IMR-90 (cell line): ENCODE results near the gene SLC26A3. TPM values are rescaled to one million over a fixed set of nuclear protein-coding genes. Genes with fewer than 3 reads are reported as not detected.

Experiments used
- ATAC-seq: fragments of 200-7000 bp; cut with Tn5 transposase; 2 replicates; pipeline ENCODE4 v1.9.1; 2020; ENCODE audit warnings: low read depth, mild to moderate bottlenecking, moderate library complexity
- BruUV-seq: library from RNA; stranded (reverse); fragments of 400-500 nt; replicated peaks from 2 replicates; lab custom pipeline; 2021; lab: Mats Ljungman, UMichigan
- CTCF ChIA-PET: fragments of 300-600 bp; formaldehyde crosslinking; extraction: SDS; loops from one replicate; lab custom pipeline; 2021; ENCODE audit warnings: antibody characterized with exemption; lab: Yijun Ruan, JAX
- POLR2A ChIA-PET: fragments of 300-600 bp; sonication (Branson Sonifier 250); formaldehyde crosslinking; loops from one replicate; lab custom pipeline; 2022; ENCODE audit warnings: antibody characterized with exemption; ENCODE audit not compliant: unreplicated experiment; lab: Charles Lee
- DNase-seq: peaks from one replicate; pipeline ENCODE4 v3.0.0; 2013
- H2AFZ ChIP-seq: replicated peaks from 2 replicates; pipeline ENCODE3; 2013; ENCODE audit warnings: low read length, mild to moderate bottlenecking; ENCODE audit not compliant: poor library complexity
- H2AK5ac ChIP-seq: 2 replicates; pipeline ENCODE4 v1.6.1; 2013; ENCODE audit warnings: low read depth, low read length, inconsistent platforms
- H2AK9ac ChIP-seq: replicated peaks from 2 replicates; pipeline ENCODE3; 2013; ENCODE audit warnings: mild to moderate bottlenecking, low read depth, low read length, moderate library complexity; ENCODE audit not compliant: poor library complexity
- H2BK120ac ChIP-seq: 2 replicates; pipeline ENCODE4 v1.6.1; 2013; ENCODE audit warnings: low read depth, low read length, inconsistent platforms
- H2BK15ac ChIP-seq: 3 replicates; pipeline ENCODE4 v1.6.1; 2013; ENCODE audit warnings: low read depth, low read length, inconsistent platforms
- H2BK20ac ChIP-seq: 2 replicates; pipeline ENCODE4 v1.6.1; 2013; ENCODE audit warnings: low read depth, mild to moderate bottlenecking, inconsistent platforms, low read length, moderate library complexity
- H2BK5ac ChIP-seq: 2 replicates; pipeline ENCODE4 v1.6.1; 2013; ENCODE audit warnings: mild to moderate bottlenecking, low read depth, low read length, inconsistent platforms; ENCODE audit not compliant: poor library complexity, severe bottlenecking
- H3K14ac ChIP-seq: replicated peaks from 2 replicates; pipeline ENCODE4 v1.6.1; 2013; ENCODE audit warnings: low read depth, low read length, inconsistent platforms
- H3K18ac ChIP-seq: 2 replicates; pipeline ENCODE4 v1.6.1; 2013; ENCODE audit warnings: low read depth, low read length, control low read depth
- H3K23ac ChIP-seq: 2 replicates; pipeline ENCODE4 v1.6.1; 2013; ENCODE audit warnings: low read depth, low read length, inconsistent platforms
- H3K27ac ChIP-seq: 2 replicates; pipeline ENCODE4 v1.5.1; 2013; ENCODE audit warnings: mild to moderate bottlenecking, control low read depth, low read length; ENCODE audit not compliant: insufficient read depth
- H3K27me3 ChIP-seq: 2 replicates; pipeline ENCODE4 v1.6.1; 2013; ENCODE audit warnings: low read length; ENCODE audit not compliant: control insufficient read depth, insufficient read depth
- H3K36me3 ChIP-seq: 2 replicates; pipeline ENCODE4 v1.6.1; 2013; ENCODE audit warnings: low read length, mixed read lengths; ENCODE audit not compliant: control insufficient read depth, insufficient read depth
- H3K4ac ChIP-seq: 2 replicates; pipeline ENCODE4 v1.6.1; 2013; ENCODE audit warnings: low read depth, low read length, inconsistent platforms
- H3K4me1 ChIP-seq: 2 replicates; pipeline ENCODE4 v1.6.1; 2013; ENCODE audit warnings: low read length, mixed read lengths; ENCODE audit not compliant: control insufficient read depth, insufficient read depth
- H3K4me2 ChIP-seq: 2 replicates; pipeline ENCODE4 v1.6.1; 2013; ENCODE audit warnings: low read depth, mild to moderate bottlenecking, control low read depth, low read length, moderate library complexity
- H3K4me3 ChIP-seq: 2 replicates; pipeline ENCODE4 v1.5.1; 2013; ENCODE audit warnings: low read depth, mild to moderate bottlenecking, control low read depth, low read length, moderate library complexity; ENCODE audit not compliant: insufficient read depth
- H3K56ac ChIP-seq: 2 replicates; pipeline ENCODE4 v1.6.1; 2013; ENCODE audit warnings: low read length, inconsistent platforms; ENCODE audit not compliant: insufficient read depth; ENCODE audit errors: extremely low read depth
- H3K79me1 ChIP-seq, 2 experiments: 2 replicates each; pipeline ENCODE4 v1.6.1; 2013; ENCODE audit warnings: low read length in 2 of 2, inconsistent platforms in 1 of 2, low read depth in 1 of 2
- H3K9ac ChIP-seq: 2 replicates; pipeline ENCODE4 v1.6.1; 2013; ENCODE audit warnings: low read depth, low read length, control low read depth
- H3K9me1 ChIP-seq: 2 replicates; pipeline ENCODE4 v1.6.1; 2013; ENCODE audit warnings: low read length, inconsistent platforms; ENCODE audit not compliant: insufficient read depth
- H3K9me3 ChIP-seq: 2 replicates; pipeline ENCODE4 v1.6.1; 2013; ENCODE audit warnings: low read length; ENCODE audit not compliant: control insufficient read depth, insufficient read depth
- H4K20me1 ChIP-seq: 2 replicates; pipeline ENCODE4 v1.6.1; 2013; ENCODE audit warnings: low read length, inconsistent platforms; ENCODE audit not compliant: insufficient read depth
- H4K5ac ChIP-seq: 2 replicates; pipeline ENCODE4 v1.6.1; 2013; ENCODE audit warnings: mild to moderate bottlenecking, low read depth, low read length, control low read depth
- H4K8ac ChIP-seq, 2 experiments: 2 replicates each; pipeline ENCODE4 v1.6.1; 2013; ENCODE audit warnings: low read depth in 2 of 2, low read length in 2 of 2, control low read depth in 1 of 2, inconsistent platforms in 1 of 2
- H4K91ac ChIP-seq: 2 replicates; pipeline ENCODE4 v1.6.1; 2013; ENCODE audit warnings: low read depth, low read length, inconsistent platforms; ENCODE audit not compliant: insufficient read depth
- FOS ChIP-seq: fragments of 150-350 bp; IDR thresholded peaks from 2 replicates; pipeline ENCODE4 v1.6.1; 2016; ENCODE audit warnings: low read depth, low read length
- RAD21 ChIP-seq: IDR thresholded peaks from 2 replicates; pipeline ENCODE4 v1.6.1; 2012; ENCODE audit warnings: low read length, improper control_type of control experiment
- SMC3 ChIP-seq: fragments of 150-350 bp; IDR thresholded peaks from 2 replicates; pipeline ENCODE4 v1.6.1; 2016; ENCODE audit warnings: low read depth, mild to moderate bottlenecking, antibody characterized with exemption, low read length, moderate library complexity
- WGBS, 2 experiments: methylation state at CpG; one replicate each; pipeline versions ENCODE4 v1.1.5 to v1.1.7; 2013; ENCODE audit warnings: missing lambda C conversion rate in 2 of 2; ENCODE audit not compliant: insufficient read length in 1 of 2; ENCODE audit errors: extremely low coverage in 2 of 2; 5-methylcytosine and 5-hydroxymethylcytosine counted together
- dilution Hi-C: fragments of 300-500 bp; cut with HindIII; formaldehyde crosslinking; loops from one replicate; pipeline ENCODE4 v1.14.3; 2018; ENCODE audit warnings: low sequenced_read_pairs; ENCODE audit not compliant: unreplicated experiment
- in situ Hi-C: fragments of 300-500 bp; cut with MboI; formaldehyde crosslinking; loops from 3 replicates; pipeline ENCODE4 v1.14.3; 2019; ENCODE audit warnings: low sequenced_read_pairs, inconsistent platforms, mixed read lengths
- intact Hi-C: fragments of 100-400 bp; cut with micrococcal nuclease; formaldehyde crosslinking; loops from 2 replicates; pipeline ENCODE4 v1.10.0; 2022
- polyA plus RNA-seq, 3 experiments: library from polyadenylated mRNA; depleted of rRNA; stranded (reverse); fragments of >200 nt; gene quantifications; 2 replicates each; pipeline ENCODE4 v1.2.3, GENCODE V29; 2012; ENCODE audit warnings: low replicate concordance in 1 of 3
- total RNA-seq: library from RNA; depleted of rRNA; stranded (reverse); fragments of >200 nt; gene quantifications from 2 replicates; pipeline ENCODE4 v1.2.3, GENCODE V29; 2012
- TF ChIP-seq, protein P1 (sequence below): conservative IDR thresholded peaks from 2 replicates; pipeline ENCODE4 v1.5.1; 2012; ENCODE audit warnings: mild to moderate bottlenecking, low read depth, low read length, improper control_type of control experiment

The SLC26A3 gene
- total and polyA plus RNA-seq, 2 of the 4 experiments (the other 2 are of a cell fraction): not detected

DNA sequence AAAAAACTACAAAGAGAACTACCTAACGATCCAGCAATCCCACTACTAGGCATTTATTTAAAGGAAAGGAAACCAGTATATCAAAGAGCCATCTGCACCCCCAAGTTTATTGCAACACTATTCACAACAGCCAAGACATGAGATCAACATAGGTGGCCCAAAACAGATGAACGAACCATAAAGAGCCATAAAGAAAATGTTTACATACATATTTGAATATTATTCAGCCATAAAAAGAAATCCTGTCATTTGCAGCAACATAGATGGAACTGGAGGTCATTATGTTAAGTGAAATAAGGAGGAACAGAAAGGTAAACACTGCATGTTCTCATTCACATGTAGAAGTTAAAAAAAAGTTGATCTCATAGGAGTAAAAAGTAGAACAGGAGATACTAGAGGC, 15.6 kb upstream of the SLC26A3 start:
- no peaks in the 10 kb centered on the region for H3K36me3 ChIP-seq
- no peak overlapping the region for H4K91ac ChIP-seq
- ChIA-PET CTCF (interaction anchor here (1.0 kb wide), 1 partner anchor 16 kb away, joined by 3 read pairs; no protein-coding TSS in a partner anchor), POLR2A (no interaction called here)
- in situ Hi-C loops: no loop called here
- H3K18ac ChIP-seq: no peak overlapping the region
- no CpG with 5 or more reads among the region's 2 CpGs for WGBS, 2 experiments
- H4K8ac ChIP-seq: no peak overlapping the region
- TF ChIP-seq FOS: no peak
- TF ChIP-seq, protein P1, sequence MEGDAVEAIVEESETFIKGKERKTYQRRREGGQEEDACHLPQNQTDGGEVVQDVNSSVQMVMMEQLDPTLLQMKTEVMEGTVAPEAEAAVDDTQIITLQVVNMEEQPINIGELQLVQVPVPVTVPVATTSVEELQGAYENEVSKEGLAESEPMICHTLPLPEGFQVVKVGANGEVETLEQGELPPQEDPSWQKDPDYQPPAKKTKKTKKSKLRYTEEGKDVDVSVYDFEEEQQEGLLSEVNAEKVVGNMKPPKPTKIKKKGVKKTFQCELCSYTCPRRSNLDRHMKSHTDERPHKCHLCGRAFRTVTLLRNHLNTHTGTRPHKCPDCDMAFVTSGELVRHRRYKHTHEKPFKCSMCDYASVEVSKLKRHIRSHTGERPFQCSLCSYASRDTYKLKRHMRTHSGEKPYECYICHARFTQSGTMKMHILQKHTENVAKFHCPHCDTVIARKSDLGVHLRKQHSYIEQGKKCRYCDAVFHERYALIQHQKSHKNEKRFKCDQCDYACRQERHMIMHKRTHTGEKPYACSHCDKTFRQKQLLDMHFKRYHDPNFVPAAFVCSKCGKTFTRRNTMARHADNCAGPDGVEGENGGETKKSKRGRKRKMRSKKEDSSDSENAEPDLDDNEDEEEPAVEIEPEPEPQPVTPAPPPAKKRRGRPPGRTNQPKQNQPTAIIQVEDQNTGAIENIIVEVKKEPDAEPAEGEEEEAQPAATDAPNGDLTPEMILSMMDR: no peak
- no peak for TF ChIP-seq SMC3
- no peak for TF ChIP-seq RAD21
- H2BK120ac ChIP-seq: no peak overlapping the region
- no peak overlapping the region for H2BK5ac ChIP-seq
- no peak overlapping the region for H2BK15ac ChIP-seq
- H2AFZ ChIP-seq: no peak overlapping the region
- no peak overlapping the region for H3K4me2 ChIP-seq
- no peak overlapping the region for H2AK9ac ChIP-seq
- no peaks in the 10 kb centered on the region for H3K9me3 ChIP-seq
- H3K56ac ChIP-seq: no peak overlapping the region
- no peak overlapping the region for H3K4me3 ChIP-seq
- H3K4me1 ChIP-seq: no peaks in the 10 kb centered on the region
- H3K27ac ChIP-seq: no peak overlapping the region
- H3K14ac ChIP-seq: no peak overlapping the region
- no peaks in the 10 kb centered on the region for H3K9me1 ChIP-seq
- ATAC-seq (no peak), DNase-seq (no peak)
- H3K79me1 ChIP-seq: no peaks in the 10 kb centered on the region
- H3K27me3 ChIP-seq: no peaks in the 10 kb centered on the region; the same call in 1 of the 2 replicates
- H4K5ac ChIP-seq: no peak overlapping the region
- H3K23ac ChIP-seq: no peak overlapping the region
- no peak overlapping the region for H2AK5ac ChIP-seq
- intact Hi-C loops: no loop called here
- H4K20me1 ChIP-seq: no peaks in the 10 kb centered on the region
- no peak overlapping the region for H3K4ac ChIP-seq
- no peak overlapping the region for H2BK20ac ChIP-seq
- BruUV-seq: no TSS peak
- dilution Hi-C loops: no loop called here
- no peak overlapping the region for H3K9ac ChIP-seq
